Activated naive CD4-positive, alpha-beta T cell treated with anti-CD3 and anti-CD28 coated beads for 36 hours (primary cell): ENCODE results near the gene DGKA. TPM values are rescaled to one million over a fixed set of nuclear protein-coding genes. Genes with fewer than 3 reads are reported as not detected.

Experiments
- total RNA-seq, 2 experiments: library from RNA; stranded (reverse); gene quantifications; one replicate each; pipeline ENCODE4 v1.2.3, GENCODE V29; 2021

The DGKA gene
- total RNA-seq, 2 experiments from 2014 or later = 285 to 331 TPM

Other genes starting within 250 kb of the DGKA start
- gene ITGA7, start 223.3 kb upstream of the DGKA start, total RNA-seq = 1 to 10 TPM; 3.9 to 4.8 TPM
- gene BLOC1S1, start 215.1 kb upstream of the DGKA start, total RNA-seq = 100 to 1,000 TPM; 118 to 124 TPM
- gene RDH5, start 210.8 kb upstream of the DGKA start, total RNA-seq = 1 to 10 TPM; 2.1 to 2.6 TPM
- 10 to 100 TPM; 62.3 to 73.6 TPM for gene CD63, start 202.2 kb upstream of the DGKA start, total RNA-seq
- gene GDF11, start 188.0 kb upstream of the DGKA start, total RNA-seq = 1 to 10 TPM; 4.2 TPM
- gene SARNP, start 113.4 kb upstream of the DGKA start, total RNA-seq = 100 to 1,000 TPM; 100 to 101 TPM
- 10 to 100 TPM; 23.8 to 26.4 TPM for gene ORMDL2, start 113.1 kb upstream of the DGKA start, total RNA-seq
- 10 to 100 TPM; 19.7 to 21.9 TPM for gene DNAJC14, start 101.6 kb upstream of the DGKA start, total RNA-seq
- gene MMP19, start 88.2 kb upstream of the DGKA start, total RNA-seq = under 1 TPM in 1 of 2 experiments, not detected in 1; 0.10 TPM
- gene PYM1, start 3.3 kb upstream of the DGKA start, total RNA-seq = 10 to 100 TPM; 18.8 to 19.3 TPM
- gene PMEL, start 34.9 kb downstream of the DGKA start, total RNA-seq = 1 to 10 TPM; 1.2 to 1.5 TPM
- gene CDK2, start 35.7 kb downstream of the DGKA start, total RNA-seq = 100 to 1,000 TPM; 121 to 126 TPM
- 10 to 100 TPM; 33.2 to 35.7 TPM for gene RAB5B, start 42.9 kb downstream of the DGKA start, total RNA-seq
- gene SUOX, start 66.1 kb downstream of the DGKA start, total RNA-seq = 1 to 10 TPM; 1.7 to 2.2 TPM
- 1 to 10 TPM; 7.5 to 8.2 TPM for gene IKZF4, start 89.9 kb downstream of the DGKA start, total RNA-seq
- gene RPS26, start 110.8 kb downstream of the DGKA start, total RNA-seq = 10 to 100 TPM; 31.0 to 37.3 TPM
- gene ERBB3, start 149.0 kb downstream of the DGKA start, total RNA-seq = 1 to 10 TPM; 1.0 to 1.9 TPM
- 100 to 1,000 TPM; 398 to 411 TPM for gene PA2G4, start 173.4 kb downstream of the DGKA start, total RNA-seq
- gene RPL41, start 185.5 kb downstream of the DGKA start, total RNA-seq = 1,000 to 10,000 TPM; 5,971 to 6,299 TPM
- 1 to 10 TPM; 6.4 to 6.6 TPM for gene ZC3H10, start 187.1 kb downstream of the DGKA start, total RNA-seq
- 10 to 100 TPM; 87.4 to 88.9 TPM for gene ESYT1, start 197.1 kb downstream of the DGKA start, total RNA-seq
- gene MYL6B, start 221.4 kb downstream of the DGKA start, total RNA-seq = 10 to 100 TPM; 49.2 to 57.5 TPM
- 100 to 1,000 TPM; 841 to 868 TPM for gene MYL6, start 227.2 kb downstream of the DGKA start, total RNA-seq